Transverse colon (tissue), 4 donors: ENCODE data around the gene ARHGAP6. TPM values are rescaled to one million over a fixed set of nuclear protein-coding genes. Genes with fewer than 3 reads are reported as not detected.

Experiments
- DNase-seq: peaks from one replicate; pipeline ENCODE4 v3.0.0-alpha.2; 2019
- H3K27ac ChIP-seq, 4 donors: fragments of 200-600 bp; sonication (generic); 2 replicates each; pipeline ENCODE4 v1.5.1; 2016 to 2018; ENCODE audit warnings: inconsistent platforms in 4 of 4
- H3K27me3 ChIP-seq: fragments of 200-600 bp; sonication (generic); 2 replicates; pipeline ENCODE4 v1.5.1; 2017; ENCODE audit warnings: inconsistent platforms
- H3K36me3 ChIP-seq, 4 donors: fragments of 200-600 bp; sonication (generic); 2 replicates each; pipeline ENCODE4 v1.5.1; 2017 to 2019; ENCODE audit warnings: inconsistent platforms in 4 of 4
- H3K4me1 ChIP-seq, 4 donors: fragments of 200-600 bp; sonication (generic); 2 replicates each; pipeline ENCODE4 v1.5.1; 2017 to 2020; ENCODE audit warnings: inconsistent platforms in 4 of 4
- H3K4me3 ChIP-seq, 4 donors: fragments of 200-600 bp; sonication (generic); 1 replicate in 1 of 4; 2 replicates in 3 of 4; pipeline versions ENCODE4 v1.5.1 to v1.6.1; 2017 to 2019; ENCODE audit warnings: inconsistent platforms in 4 of 4
- H3K9me3 ChIP-seq, 2 donors: fragments of 200-600 bp; sonication (generic); 2 replicates each; pipeline ENCODE4 v1.5.1; 2017 to 2019; ENCODE audit warnings: inconsistent platforms in 2 of 2
- CTCF ChIP-seq, 5 experiments: fragments of 200-600 bp in 3 of 5; fragments of 450-650 bp in 2 of 5; sonication (generic) in 3 of 5; IDR thresholded peaks; 1 replicate in 2 of 5; 2 replicates in 3 of 5; pipeline ENCODE4 v1.5.1; 2016 to 2017; ENCODE audit warnings: antibody characterized with exemption in 5 of 5, inconsistent platforms in 3 of 5, mild to moderate bottlenecking in 2 of 5, moderate library complexity in 1 of 5
- EP300 ChIP-seq: sonication (generic); formaldehyde crosslinking; IDR thresholded peaks from one replicate; pipeline ENCODE4 v1.6.1; 2017; ENCODE audit warnings: antibody characterized with exemption, low read depth
- POLR2A ChIP-seq: fragments of 450-650 bp; IDR thresholded peaks from one replicate; pipeline ENCODE4 v1.6.1; 2016; ENCODE audit warnings: antibody characterized with exemption, mild to moderate bottlenecking, moderate library complexity
- POLR2AphosphoS5 ChIP-seq, 3 donors: sonication (generic); formaldehyde crosslinking; IDR thresholded peaks; one replicate each; pipeline ENCODE4 v1.6.1; 2016; ENCODE audit warnings: antibody characterized with exemption in 3 of 3
- WGBS, 2 donors: methylation state at CpG; one replicate each; pipeline ENCODE4 v1.1.5; 2018; ENCODE audit warnings: low coverage in 1 of 2; 5-methylcytosine and 5-hydroxymethylcytosine counted together
- in situ Hi-C, 4 donors: fragments of 200-750 bp; cut with MboI; loops; one replicate each; pipeline versions ENCODE4 v1.15.0 to v1.15.1; 2017; ENCODE audit warnings: low sequenced_read_pairs in 3 of 4, low pct_ligation_motif_present in 1 of 4, low pct_unique_long_range_greater_than_20kb in 1 of 4
- intact Hi-C: fragments of 100-400 bp; cut with DNase I; formaldehyde crosslinking; loops from one replicate; pipeline ENCODE4 v1.15.1; 2023; ENCODE audit warnings: low total_unique reads
- total RNA-seq, 4 donors: library from RNA; depleted of rRNA; stranded (reverse); fragments of >200 nt; gene quantifications; one replicate each; pipeline ENCODE4 v1.1.0, GENCODE V29; 2016

The ARHGAP6 gene
- total RNA-seq, 4 donors from 2014 or later = 5.0 to 12.4 (median 9.0) TPM

DNA sequence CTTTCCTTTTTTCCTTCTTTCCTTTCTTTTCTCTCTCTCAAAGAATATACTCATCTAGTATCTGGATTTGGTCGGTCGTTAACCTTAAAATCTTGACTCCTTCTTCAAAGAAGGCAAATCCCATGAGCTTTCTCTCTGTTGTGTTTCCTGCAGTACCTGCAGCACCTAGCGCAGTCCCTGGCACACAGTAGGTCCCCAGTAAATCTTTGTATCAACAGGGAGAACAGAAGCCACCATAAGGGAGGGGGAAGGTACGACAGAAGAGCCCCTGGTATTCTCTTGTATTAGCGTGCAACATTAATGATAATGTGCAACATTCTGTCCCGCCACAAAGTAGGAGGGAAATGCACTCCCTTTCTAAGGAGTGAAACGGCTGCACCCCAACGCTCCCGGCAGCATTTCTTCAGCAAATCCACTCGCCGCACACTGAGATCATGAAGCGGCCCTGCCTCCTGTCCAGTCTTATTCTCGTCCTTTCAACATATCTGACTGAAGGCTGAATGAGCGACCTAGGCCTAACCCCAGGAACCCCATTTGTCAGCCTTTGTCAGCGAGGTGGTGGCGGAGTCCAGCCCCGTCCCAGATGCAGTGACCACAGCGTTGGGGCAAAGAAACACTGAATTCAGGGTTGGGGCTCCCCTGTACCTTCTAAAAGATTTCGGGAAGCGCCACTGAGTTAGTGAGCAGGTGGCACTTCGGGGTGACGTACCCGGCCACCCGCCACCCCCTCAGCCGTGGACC is 238.8 kb downstream of the ARHGAP6 start:
- H3K36me3 ChIP-seq = no peaks in the 10 kb centered on the region
- TF ChIP-seq CTCF (IDR thresholded peaks at IDR 0.05) (no peak), EP300 (no peak), POLR2A (no peak), POLR2AphosphoS5 (IDR thresholded peaks at IDR 0.05) (no peak)
- no peaks in the 10 kb centered on the region for H3K27me3 ChIP-seq
- in situ Hi-C loops (no loop called here), intact Hi-C loops (no loop called here)
- H3K4me3 ChIP-seq = peak overlapping the region; percentile 25 to 48 (median 39)
- WGBS, 2 donors = 47% methylated on average over 25 of the region's 25 CpGs; no CpG with 5 or more reads in 1 of the 2 donors
- peaks cover 0 to 4% (median 0%) of the 10 kb centered on the region in 4 donors for H3K4me1 ChIP-seq
- peak overlapping the region; percentile 64 to 84 (median 75) for H3K27ac ChIP-seq
- no peaks in the 10 kb centered on the region for H3K9me3 ChIP-seq
- DNase-seq = no peak

GRCh38 chrX:11424903-11425674 is 240.6 kb downstream of the ARHGAP6 start:
- TF ChIP-seq POLR2AphosphoS5 (IDR thresholded peaks at IDR 0.05) (no peak), POLR2A (no peak), EP300 (no peak), CTCF (IDR thresholded peaks at IDR 0.05) (no peak)
- no peaks in the 10 kb centered on the region for H3K36me3 ChIP-seq
- no peak overlapping the region for H3K4me3 ChIP-seq
- H3K27ac ChIP-seq = peak overlapping the region; percentile 27 to 84 (median 75)
- peaks cover 0 to under 1% (median 0%) of the 10 kb centered on the region in 4 donors for H3K4me1 ChIP-seq
- in situ Hi-C loops = no loop called here
- intact Hi-C loops = no loop called here
- WGBS, 2 donors = 63% methylated on average over 7 of the region's 7 CpGs; no CpG with 5 or more reads in 1 of the 2 donors
- no peaks in the 10 kb centered on the region for H3K27me3 ChIP-seq
- no peaks in the 10 kb centered on the region for H3K9me3 ChIP-seq
- DNase-seq = no peak

- no peak for DNase-seq
- no peaks in the 10 kb centered on the region for H3K9me3 ChIP-seq
- no peak overlapping the region for H3K4me3 ChIP-seq
- H3K27ac ChIP-seq = peak overlapping the region; percentile 27 to 84 (median 54)
- no peaks in the 10 kb centered on the region for H3K36me3 ChIP-seq
- TF ChIP-seq CTCF (IDR thresholded peaks at IDR 0.05) (no peak), EP300 (no peak), POLR2A (no peak)
- no peaks in the 10 kb centered on the region for H3K4me1 ChIP-seq
- no peaks in the 10 kb centered on the region for H3K27me3 ChIP-seq
- WGBS, 2 donors = 63% methylated on average over 3 of the region's 3 CpGs; no CpG with 5 or more reads in 1 of the 2 donors
- in situ Hi-C loops (no loop called here), intact Hi-C loops (no loop called here)
Observed at GRCh38 chrX:11423949-11424348, 241.8 kb downstream of the ARHGAP6 start.

DNA sequence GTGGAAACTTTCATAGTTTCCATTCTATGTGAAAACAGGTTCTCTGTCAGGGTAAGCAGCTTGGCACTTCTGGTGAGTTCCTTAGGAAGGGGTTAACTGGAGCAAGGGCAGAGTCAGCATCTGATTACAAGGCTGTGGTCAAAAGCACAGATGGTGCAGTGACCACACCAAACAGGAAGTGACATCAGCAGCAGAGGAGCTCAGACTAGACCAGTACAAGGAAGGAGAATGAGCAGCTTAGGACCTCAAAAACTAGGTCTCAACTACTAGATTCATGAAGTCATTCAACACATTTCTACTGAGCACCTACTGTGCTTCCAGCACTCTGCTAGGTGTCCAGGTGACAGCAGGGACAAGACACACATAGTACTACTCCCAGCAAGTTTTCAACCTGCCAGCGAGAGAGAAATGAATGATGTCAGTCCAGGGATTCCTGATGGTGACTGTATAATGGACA is 242.3 kb downstream of the ARHGAP6 start:
- Histone ChIP-seq H3K27ac (peak overlapping the region; percentile 27 to 84 (median 54)), H3K36me3 (no peaks in the 10 kb centered on the region), H3K27me3 (no peaks in the 10 kb centered on the region), H3K4me3 (no peak overlapping the region), H3K4me1 (no peaks in the 10 kb centered on the region), H3K9me3 (no peaks in the 10 kb centered on the region)
- intact Hi-C loops = no loop called here
- 85 to 100% methylated on average over 1 of the region's 1 CpG for WGBS, 2 donors
- no peak for TF ChIP-seq CTCF (IDR thresholded peaks at IDR 0.05)
- TF ChIP-seq POLR2A = no peak
- TF ChIP-seq POLR2AphosphoS5 (IDR thresholded peaks at IDR 0.05) = peak in 1 of 3 donors; percentile 27
- TF ChIP-seq EP300 = no peak
- peak; percentile 35 for DNase-seq
- in situ Hi-C loops = no loop called here
